Lung microvascular endothelial cell (primary cell): ENCODE measurements around the gene VAV3. TPM values are rescaled to one million over a fixed set of nuclear protein-coding genes. Genes with fewer than 3 reads are reported as not detected.
A peak's percentile ranks its signal among the peaks of the same experiment; 100 is the strongest.

Experiments used
- DNase-seq, 2 donors: peaks; one replicate each; pipeline versions ENCODE4 v3.0.0 to v3.0.0-alpha.2; 2010; ENCODE audit warnings: low read depth in 2 of 2
- total RNA-seq: library from RNA; depleted of rRNA; stranded (reverse); fragments of >200 nt; gene quantifications from 2 replicates; pipeline ENCODE4 v1.2.1, GENCODE V29; 2014

Gene VAV3
- total RNA-seq, 1 donor from 2014 or later = 59.1 TPM

DNA sequence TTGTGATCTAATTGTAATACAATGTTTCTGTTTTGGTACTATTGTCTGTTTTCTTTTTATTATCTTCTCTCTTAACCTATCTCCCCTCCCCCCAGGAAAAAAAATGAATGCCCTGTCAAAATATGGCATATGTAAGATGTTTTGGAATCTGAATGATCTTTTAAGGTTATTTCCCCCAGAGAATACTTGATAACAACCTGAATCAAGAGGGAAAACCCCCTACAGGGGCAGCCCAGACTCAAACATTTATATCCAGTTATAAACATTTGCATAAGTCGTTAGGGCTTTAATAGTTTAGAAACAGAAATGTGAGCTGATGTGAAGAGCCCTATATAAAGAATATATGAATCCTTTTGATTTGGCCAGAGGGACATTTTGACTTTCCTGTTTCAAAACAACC lies 169.5 kb downstream of the VAV3 start:
- peak in 1 of 2 donors; percentile 26 for DNase-seq

DNA sequence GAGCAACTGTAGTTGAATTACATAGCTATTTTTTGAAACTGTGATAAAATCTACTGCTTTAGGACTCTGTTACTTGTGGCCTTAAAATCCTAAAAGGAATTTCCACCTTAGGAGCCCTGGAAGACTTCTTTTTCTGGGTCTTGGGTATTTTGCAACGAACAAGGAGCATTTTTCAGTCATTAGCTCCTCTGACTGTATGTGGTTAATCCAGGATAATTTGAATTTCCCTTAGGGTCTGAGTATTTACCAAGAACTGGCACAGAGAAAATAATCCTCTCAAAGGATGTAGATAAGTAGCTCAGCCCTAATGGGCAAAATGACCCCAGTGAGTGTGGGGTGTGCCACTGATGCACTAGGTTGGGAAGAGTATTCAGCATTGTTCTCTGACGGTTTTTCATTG lies 170.4 kb downstream of the VAV3 start:
- DNase-seq = no peak

DNA sequence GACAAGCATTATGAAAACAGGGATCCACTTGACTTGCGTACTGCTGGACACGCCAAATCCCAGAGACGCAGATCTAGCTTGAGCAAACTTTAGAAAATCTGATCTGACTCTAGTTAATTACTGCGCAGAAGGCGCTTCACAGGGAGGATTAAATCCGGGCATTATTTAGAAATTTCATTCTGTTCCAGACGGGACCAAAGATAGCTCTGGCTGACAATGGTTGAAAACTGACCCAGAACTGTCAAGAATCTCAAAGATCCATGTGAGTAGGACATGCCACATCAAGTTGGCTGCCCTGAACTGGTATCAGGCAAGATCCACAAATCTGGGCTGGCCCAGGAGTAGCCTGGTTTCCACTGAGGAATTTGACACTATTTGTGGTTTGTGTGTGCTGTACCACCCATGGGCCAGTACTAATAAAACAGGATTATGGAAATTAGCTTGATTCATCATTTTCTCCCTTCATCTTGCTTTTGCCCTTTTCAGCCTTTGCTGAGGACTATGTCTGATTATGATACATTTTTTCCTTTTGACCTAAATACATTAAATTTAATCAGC lies 171.0 kb downstream of the VAV3 start:
- no peak for DNase-seq

DNA sequence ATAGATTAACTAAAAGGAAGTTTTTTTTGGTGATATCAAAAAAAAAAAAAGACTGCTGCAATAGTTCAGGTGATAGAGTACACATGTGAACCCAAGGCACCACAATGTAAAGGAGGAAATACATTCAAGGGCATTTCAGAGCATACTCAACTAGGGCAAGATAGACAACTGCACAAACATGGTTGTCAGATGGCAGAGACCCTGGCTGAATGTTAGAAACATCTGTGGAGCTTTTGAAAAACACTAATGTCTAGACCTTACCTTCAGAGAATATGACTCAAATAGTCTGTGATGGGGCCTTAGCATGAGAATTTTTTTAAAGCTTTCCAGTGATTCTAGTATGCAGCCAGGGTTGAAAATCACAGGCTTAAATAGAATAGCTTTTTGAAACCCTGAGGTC lies 173.6 kb downstream of the VAV3 start:
- DNase-seq = no peak

GRCh38 chr1:107789817-107790524 lies 175.0 kb downstream of the VAV3 start:
- DNase-seq = no peak

GRCh38 chr1:107788206-107789202 lies 176.5 kb downstream of the VAV3 start:
- peak in 1 of 2 donors; percentile 41 for DNase-seq

GRCh38 chr1:107787299-107787698 lies 177.7 kb downstream of the VAV3 start:
- DNase-seq = peak in 1 of 2 donors; percentile 2

DNA sequence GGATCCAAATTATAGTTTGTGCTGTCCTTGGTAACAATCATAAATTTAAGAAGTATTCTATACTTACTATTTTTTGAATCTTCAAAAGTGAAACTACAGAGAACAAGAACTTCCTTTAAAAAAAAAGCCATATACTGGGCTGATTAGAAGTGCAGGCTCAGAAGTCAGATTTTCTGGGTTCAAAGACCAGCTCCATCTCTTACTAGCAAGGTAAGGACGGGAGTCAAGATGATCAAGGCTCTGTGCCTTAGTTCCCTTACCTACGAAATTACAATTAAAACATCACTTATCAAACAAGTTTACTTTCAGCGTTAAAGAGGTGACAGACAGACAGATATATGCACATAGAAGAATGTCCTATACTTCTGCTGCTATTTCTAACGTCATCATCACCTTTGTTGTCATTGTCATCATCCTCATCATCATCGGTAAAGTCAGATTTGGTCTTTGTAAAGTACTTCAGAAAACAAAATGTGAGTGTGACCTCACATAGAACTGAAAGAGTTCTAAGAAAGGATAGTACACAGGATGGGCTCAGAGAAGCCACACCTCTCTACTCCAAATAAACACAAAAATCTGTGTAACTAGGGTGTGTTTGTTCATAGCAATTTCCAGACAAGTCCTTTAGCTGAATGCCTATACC lies 178.7 kb downstream of the VAV3 start:
- no peak for DNase-seq

DNA sequence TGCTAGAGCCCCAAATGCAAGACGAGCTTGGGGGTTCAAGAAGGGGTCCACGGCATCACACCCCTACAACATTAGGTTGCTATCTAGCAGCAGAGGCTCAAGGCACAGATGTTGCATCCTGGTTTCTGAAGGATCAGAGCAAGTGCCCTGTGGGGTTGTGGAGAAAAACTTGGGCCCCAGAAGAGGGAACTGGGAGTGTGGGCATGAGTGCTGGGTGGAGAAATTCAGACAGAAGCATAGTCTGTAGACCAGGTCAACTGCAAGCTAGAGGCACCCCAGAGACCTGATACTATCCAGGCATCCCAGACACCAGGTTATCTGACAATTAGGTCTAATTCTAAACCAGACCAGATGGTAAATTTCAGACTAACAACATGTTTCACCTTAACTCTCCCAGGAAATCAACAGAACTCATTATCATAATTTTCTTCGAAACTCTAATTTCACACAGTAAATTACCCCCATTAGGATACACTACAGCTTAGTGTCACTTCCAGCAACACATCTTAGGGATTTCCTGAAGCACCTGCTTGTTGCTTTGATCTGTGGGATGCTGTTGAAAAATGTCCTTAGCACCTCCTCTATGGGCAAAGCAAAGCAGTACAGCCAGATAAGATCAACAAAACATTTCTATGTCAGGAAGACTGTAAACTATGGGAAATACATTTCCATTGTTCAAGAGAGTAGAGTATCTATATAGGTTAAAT lies 179.3 kb downstream of the VAV3 start:
- no peak for DNase-seq

- DNase-seq = peak; percentile 67 to 90
Measured at GRCh38 chr1:107782217-107782845, 182.6 kb downstream of the VAV3 start.

DNA sequence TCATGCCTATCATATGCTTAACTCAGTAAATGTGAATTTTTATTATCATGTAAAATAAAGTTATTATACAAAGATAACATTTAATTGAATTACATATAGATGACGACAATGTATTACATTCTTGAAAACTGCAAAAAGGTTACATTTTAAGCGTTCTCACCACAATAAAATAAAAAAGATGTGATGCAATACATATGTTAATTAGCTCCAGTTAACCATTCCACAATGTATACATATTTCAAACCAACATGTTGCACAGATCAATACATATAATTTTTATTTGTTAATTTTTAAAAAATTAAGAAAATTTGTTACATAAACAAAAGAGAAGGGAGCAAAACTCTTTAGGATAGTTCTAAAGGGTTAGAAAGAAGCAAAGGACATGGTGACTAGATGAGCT lies 183.7 kb downstream of the VAV3 start:
- no peak for DNase-seq

- DNase-seq = no peak
Measured at GRCh38 chr1:107777664-107778047, 187.3 kb downstream of the VAV3 start.

- DNase-seq = no peak
Measured at GRCh38 chr1:107776900-107777663, 187.9 kb downstream of the VAV3 start.

DNA sequence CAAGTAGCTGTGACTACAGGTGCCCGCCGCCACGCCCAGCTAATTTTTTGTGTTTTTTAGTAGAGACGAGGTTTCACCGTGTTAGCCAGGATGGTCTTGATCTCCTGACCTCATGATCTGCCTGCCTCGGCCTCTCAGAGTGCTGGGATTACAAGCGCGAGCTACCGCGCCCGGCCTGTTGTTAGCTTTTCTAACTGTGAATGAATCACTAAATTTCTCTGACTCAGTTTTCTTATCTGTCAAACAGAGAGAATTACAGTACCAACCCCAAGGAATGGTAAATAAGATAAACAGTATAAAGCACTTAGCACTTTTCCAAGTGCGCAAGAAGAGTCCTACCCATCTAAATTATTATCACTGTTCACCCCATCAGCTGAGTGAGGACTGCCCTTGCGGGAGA lies 193.6 kb downstream of the VAV3 start:
- DNase-seq = no peak

DNA sequence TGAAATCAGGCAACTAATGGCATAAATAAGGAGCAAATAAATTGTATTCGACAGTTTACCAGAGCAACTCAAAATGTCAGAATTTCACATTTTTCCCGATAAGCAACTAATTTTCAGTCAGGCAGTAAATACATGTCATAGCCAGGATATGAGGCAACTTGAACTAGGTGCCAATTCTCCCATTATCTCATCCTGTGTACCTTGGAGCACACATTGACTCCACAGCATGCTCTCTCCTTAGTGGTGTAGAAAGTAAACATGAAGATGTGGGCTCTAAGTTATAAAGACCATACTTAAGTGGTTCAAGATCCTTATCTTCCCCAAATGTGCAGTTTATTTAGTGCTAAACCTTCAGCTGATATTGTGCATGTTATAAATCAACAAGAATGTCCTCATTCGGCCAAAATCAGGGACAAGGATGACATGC lies 197.8 kb downstream of the VAV3 start:
- peak; percentile 14 to 94 for DNase-seq

GRCh38 chr1:107766533-107766932 lies 198.4 kb downstream of the VAV3 start:
- no peak for DNase-seq

DNA sequence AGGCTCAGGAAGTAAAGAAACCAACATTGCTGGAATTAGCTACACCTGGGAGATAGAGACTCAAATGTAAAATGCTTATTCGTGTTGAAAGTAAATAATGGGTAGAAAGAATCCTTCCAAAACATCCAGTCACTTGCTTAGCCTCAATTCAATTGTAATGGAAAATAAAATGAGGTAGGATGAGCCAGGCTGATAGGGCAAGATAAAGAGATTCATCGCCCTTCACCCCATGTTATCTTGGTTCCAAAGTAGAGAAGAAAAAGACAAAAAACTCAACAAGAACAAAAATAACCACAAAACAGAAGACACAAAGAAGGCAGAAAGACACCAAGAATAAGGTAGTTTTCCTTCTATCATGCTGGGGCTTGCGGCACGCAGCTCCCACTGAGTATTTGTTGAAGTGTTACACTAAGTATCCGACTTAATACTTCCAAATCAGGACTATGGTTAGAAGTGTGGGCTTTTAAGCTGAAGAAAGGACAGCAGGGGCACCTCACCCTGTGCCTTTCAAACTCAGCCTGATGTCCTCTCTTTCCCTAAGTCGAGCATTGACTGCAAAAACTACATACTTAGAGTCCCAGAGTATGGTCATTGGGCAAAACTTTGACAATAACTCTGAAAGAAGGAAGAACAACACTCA lies 202.1 kb downstream of the VAV3 start:
- DNase-seq = no peak

- no peak for DNase-seq
Measured at GRCh38 chr1:107760065-107760464, 204.9 kb downstream of the VAV3 start.

- peak; percentile 43 to 74 for DNase-seq
Measured at GRCh38 chr1:107750364-107750959, 214.5 kb downstream of the VAV3 start.
